IMR-90 (cell line): Measurements from ENCODE around the gene ATP9B. TPM values are rescaled to one million over a fixed set of nuclear protein-coding genes. Genes with fewer than 3 reads are reported as not detected.

Source experiments
- ATAC-seq: fragments of 200-7000 bp; cut with Tn5 transposase; 2 replicates; pipeline ENCODE4 v1.9.1; 2020; ENCODE audit warnings: low read depth, mild to moderate bottlenecking, moderate library complexity
- BruUV-seq: library from RNA; stranded (reverse); fragments of 400-500 nt; replicated peaks from 2 replicates; lab custom pipeline; 2021; lab: Mats Ljungman, UMichigan
- CTCF ChIA-PET: fragments of 300-600 bp; formaldehyde crosslinking; extraction: SDS; loops from one replicate; lab custom pipeline; 2021; ENCODE audit warnings: antibody characterized with exemption; lab: Yijun Ruan, JAX
- POLR2A ChIA-PET: fragments of 300-600 bp; sonication (Branson Sonifier 250); formaldehyde crosslinking; loops from one replicate; lab custom pipeline; 2022; ENCODE audit warnings: antibody characterized with exemption; ENCODE audit not compliant: unreplicated experiment; lab: Charles Lee
- DNase-seq: peaks from one replicate; pipeline ENCODE4 v3.0.0; 2013
- H2AFZ ChIP-seq: replicated peaks from 2 replicates; pipeline ENCODE3; 2013; ENCODE audit warnings: low read length, mild to moderate bottlenecking; ENCODE audit not compliant: poor library complexity
- H2AK5ac ChIP-seq: 2 replicates; pipeline ENCODE4 v1.6.1; 2013; ENCODE audit warnings: low read depth, low read length, inconsistent platforms
- H2AK9ac ChIP-seq: replicated peaks from 2 replicates; pipeline ENCODE3; 2013; ENCODE audit warnings: mild to moderate bottlenecking, low read depth, low read length, moderate library complexity; ENCODE audit not compliant: poor library complexity
- H2BK120ac ChIP-seq: 2 replicates; pipeline ENCODE4 v1.6.1; 2013; ENCODE audit warnings: low read depth, low read length, inconsistent platforms
- H2BK15ac ChIP-seq: 3 replicates; pipeline ENCODE4 v1.6.1; 2013; ENCODE audit warnings: low read depth, low read length, inconsistent platforms
- H2BK20ac ChIP-seq: 2 replicates; pipeline ENCODE4 v1.6.1; 2013; ENCODE audit warnings: low read depth, mild to moderate bottlenecking, inconsistent platforms, low read length, moderate library complexity
- H2BK5ac ChIP-seq: 2 replicates; pipeline ENCODE4 v1.6.1; 2013; ENCODE audit warnings: mild to moderate bottlenecking, low read depth, low read length, inconsistent platforms; ENCODE audit not compliant: poor library complexity, severe bottlenecking
- H3K14ac ChIP-seq: replicated peaks from 2 replicates; pipeline ENCODE4 v1.6.1; 2013; ENCODE audit warnings: low read depth, low read length, inconsistent platforms
- H3K18ac ChIP-seq: 2 replicates; pipeline ENCODE4 v1.6.1; 2013; ENCODE audit warnings: low read depth, low read length, control low read depth
- H3K23ac ChIP-seq: 2 replicates; pipeline ENCODE4 v1.6.1; 2013; ENCODE audit warnings: low read depth, low read length, inconsistent platforms
- H3K27ac ChIP-seq: 2 replicates; pipeline ENCODE4 v1.5.1; 2013; ENCODE audit warnings: mild to moderate bottlenecking, control low read depth, low read length; ENCODE audit not compliant: insufficient read depth
- H3K27me3 ChIP-seq: 2 replicates; pipeline ENCODE4 v1.6.1; 2013; ENCODE audit warnings: low read length; ENCODE audit not compliant: control insufficient read depth, insufficient read depth
- H3K36me3 ChIP-seq: 2 replicates; pipeline ENCODE4 v1.6.1; 2013; ENCODE audit warnings: low read length, mixed read lengths; ENCODE audit not compliant: control insufficient read depth, insufficient read depth
- H3K4ac ChIP-seq: 2 replicates; pipeline ENCODE4 v1.6.1; 2013; ENCODE audit warnings: low read depth, low read length, inconsistent platforms
- H3K4me1 ChIP-seq: 2 replicates; pipeline ENCODE4 v1.6.1; 2013; ENCODE audit warnings: low read length, mixed read lengths; ENCODE audit not compliant: control insufficient read depth, insufficient read depth
- H3K4me2 ChIP-seq: 2 replicates; pipeline ENCODE4 v1.6.1; 2013; ENCODE audit warnings: low read depth, mild to moderate bottlenecking, control low read depth, low read length, moderate library complexity
- H3K4me3 ChIP-seq: 2 replicates; pipeline ENCODE4 v1.5.1; 2013; ENCODE audit warnings: low read depth, mild to moderate bottlenecking, control low read depth, low read length, moderate library complexity; ENCODE audit not compliant: insufficient read depth
- H3K56ac ChIP-seq: 2 replicates; pipeline ENCODE4 v1.6.1; 2013; ENCODE audit warnings: low read length, inconsistent platforms; ENCODE audit not compliant: insufficient read depth; ENCODE audit errors: extremely low read depth
- H3K79me1 ChIP-seq, 2 experiments: 2 replicates each; pipeline ENCODE4 v1.6.1; 2013; ENCODE audit warnings: low read length in 2 of 2, inconsistent platforms in 1 of 2, low read depth in 1 of 2
- H3K9ac ChIP-seq: 2 replicates; pipeline ENCODE4 v1.6.1; 2013; ENCODE audit warnings: low read depth, low read length, control low read depth
- H3K9me1 ChIP-seq: 2 replicates; pipeline ENCODE4 v1.6.1; 2013; ENCODE audit warnings: low read length, inconsistent platforms; ENCODE audit not compliant: insufficient read depth
- H3K9me3 ChIP-seq: 2 replicates; pipeline ENCODE4 v1.6.1; 2013; ENCODE audit warnings: low read length; ENCODE audit not compliant: control insufficient read depth, insufficient read depth
- H4K20me1 ChIP-seq: 2 replicates; pipeline ENCODE4 v1.6.1; 2013; ENCODE audit warnings: low read length, inconsistent platforms; ENCODE audit not compliant: insufficient read depth
- H4K5ac ChIP-seq: 2 replicates; pipeline ENCODE4 v1.6.1; 2013; ENCODE audit warnings: mild to moderate bottlenecking, low read depth, low read length, control low read depth
- H4K8ac ChIP-seq, 2 experiments: 2 replicates each; pipeline ENCODE4 v1.6.1; 2013; ENCODE audit warnings: low read depth in 2 of 2, low read length in 2 of 2, control low read depth in 1 of 2, inconsistent platforms in 1 of 2
- H4K91ac ChIP-seq: 2 replicates; pipeline ENCODE4 v1.6.1; 2013; ENCODE audit warnings: low read depth, low read length, inconsistent platforms; ENCODE audit not compliant: insufficient read depth
- BHLHE40 ChIP-seq: fragments of 150-350 bp; IDR thresholded peaks from 2 replicates; pipeline ENCODE4 v1.6.1; 2016; ENCODE audit warnings: mild to moderate bottlenecking, low read depth, low read length
- CEBPB ChIP-seq: IDR thresholded peaks from 2 replicates; pipeline ENCODE4 v1.6.1; 2012; ENCODE audit warnings: low read depth, low read length, improper control_type of control experiment
- CHD1 ChIP-seq: IDR thresholded peaks from 2 replicates; pipeline ENCODE4 v1.6.1; 2012; ENCODE audit warnings: low read depth, low read length, improper control_type of control experiment
- FOS ChIP-seq: fragments of 150-350 bp; IDR thresholded peaks from 2 replicates; pipeline ENCODE4 v1.6.1; 2016; ENCODE audit warnings: low read depth, low read length
- MAFK ChIP-seq: IDR thresholded peaks from 2 replicates; pipeline ENCODE4 v1.6.1; 2012; ENCODE audit warnings: low read depth, low read length, improper control_type of control experiment
- MAZ ChIP-seq: IDR thresholded peaks from 2 replicates; pipeline ENCODE4 v1.6.1; 2012; ENCODE audit warnings: low read depth, mild to moderate bottlenecking, low read length, improper control_type of control experiment, moderate library complexity, borderline replicate concordance
- MXI1 ChIP-seq: IDR thresholded peaks from 2 replicates; pipeline ENCODE4 v1.6.1; 2012; ENCODE audit warnings: low read depth, mild to moderate bottlenecking, low read length, moderate library complexity, borderline replicate concordance
- NFE2L2 ChIP-seq: fragments of 150-350 bp; IDR thresholded peaks from 2 replicates; pipeline ENCODE4 v1.6.1; 2016; ENCODE audit warnings: low read depth, mild to moderate bottlenecking, low read length
- POLR2A ChIP-seq: IDR thresholded peaks from 2 replicates; pipeline ENCODE4 v1.6.1; 2012; ENCODE audit warnings: mild to moderate bottlenecking, low read depth, low read length
- RAD21 ChIP-seq: IDR thresholded peaks from 2 replicates; pipeline ENCODE4 v1.6.1; 2012; ENCODE audit warnings: low read length, improper control_type of control experiment
- RCOR1 ChIP-seq: IDR thresholded peaks from 2 replicates; pipeline ENCODE4 v1.6.1; 2012; ENCODE audit warnings: mild to moderate bottlenecking, low read length, improper control_type of control experiment; ENCODE audit not compliant: insufficient replicate concordance
- RFX5 ChIP-seq: IDR thresholded peaks from 2 replicates; pipeline ENCODE4 v1.8.0; 2012; ENCODE audit warnings: low read depth, mild to moderate bottlenecking, low read length, moderate library complexity
- SMC3 ChIP-seq: fragments of 150-350 bp; IDR thresholded peaks from 2 replicates; pipeline ENCODE4 v1.6.1; 2016; ENCODE audit warnings: low read depth, mild to moderate bottlenecking, antibody characterized with exemption, low read length, moderate library complexity
- WGBS, 2 experiments: methylation state at CpG; one replicate each; pipeline versions ENCODE4 v1.1.5 to v1.1.7; 2013; ENCODE audit warnings: missing lambda C conversion rate in 2 of 2; ENCODE audit not compliant: insufficient read length in 1 of 2; ENCODE audit errors: extremely low coverage in 2 of 2; 5-methylcytosine and 5-hydroxymethylcytosine counted together
- dilution Hi-C: fragments of 300-500 bp; cut with HindIII; formaldehyde crosslinking; loops from one replicate; pipeline ENCODE4 v1.14.3; 2018; ENCODE audit warnings: low sequenced_read_pairs; ENCODE audit not compliant: unreplicated experiment
- in situ Hi-C: fragments of 300-500 bp; cut with MboI; formaldehyde crosslinking; loops from 3 replicates; pipeline ENCODE4 v1.14.3; 2019; ENCODE audit warnings: low sequenced_read_pairs, inconsistent platforms, mixed read lengths
- intact Hi-C: fragments of 100-400 bp; cut with micrococcal nuclease; formaldehyde crosslinking; loops from 2 replicates; pipeline ENCODE4 v1.10.0; 2022
- polyA plus RNA-seq, 3 experiments: library from polyadenylated mRNA; depleted of rRNA; stranded (reverse); fragments of >200 nt; gene quantifications; 2 replicates each; pipeline ENCODE4 v1.2.3, GENCODE V29; 2012; ENCODE audit warnings: low replicate concordance in 1 of 3
- total RNA-seq: library from RNA; depleted of rRNA; stranded (reverse); fragments of >200 nt; gene quantifications from 2 replicates; pipeline ENCODE4 v1.2.3, GENCODE V29; 2012
- TF ChIP-seq, protein P1 (sequence below): fragments of 150-350 bp; IDR thresholded peaks from 2 replicates; pipeline ENCODE4 v1.6.1; 2016; ENCODE audit warnings: low read depth, mild to moderate bottlenecking, low read length, moderate library complexity, borderline replicate concordance
- TF ChIP-seq, protein P2 (sequence below): conservative IDR thresholded peaks from 2 replicates; pipeline ENCODE4 v1.5.1; 2012; ENCODE audit warnings: mild to moderate bottlenecking, low read depth, low read length, improper control_type of control experiment
- TF ChIP-seq, protein P3 (sequence below): fragments of 150-350 bp; IDR thresholded peaks from 2 replicates; pipeline ENCODE4 v1.6.1; 2017; ENCODE audit warnings: mild to moderate bottlenecking, antibody characterized with exemption, low read length, low read depth

The ATP9B gene
- total and polyA plus RNA-seq, 2 of the 4 experiments (the other 2 are of a cell fraction): 11.0 to 11.5 TPM

DNA sequence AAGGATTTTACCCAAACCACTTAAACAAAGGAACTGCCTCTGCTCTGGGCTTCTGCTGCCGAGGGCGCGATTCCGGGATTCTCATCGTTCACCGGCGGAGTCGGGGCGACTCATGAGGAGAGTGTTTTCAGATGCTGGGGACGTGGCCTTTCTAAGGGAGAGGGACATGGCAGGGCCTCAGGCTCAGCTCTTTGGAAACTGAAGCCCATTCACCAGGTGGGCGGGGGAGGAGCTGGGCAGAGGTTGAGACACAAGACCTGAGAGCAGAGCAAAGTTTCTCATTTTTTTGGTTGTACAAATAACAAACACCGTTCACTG is 356.3 kb downstream of the ATP9B start:
- Histone ChIP-seq H2AK5ac (no peak overlapping the region), H3K4me3 (no peak overlapping the region), H4K8ac (no peak overlapping the region), H2BK120ac (no peak overlapping the region), H3K14ac (no peak overlapping the region), H3K4me1 (no peaks in the 10 kb centered on the region; the same call in 1 of the 2 replicates), H3K9ac (no peak overlapping the region), H2BK15ac (no peak overlapping the region), H4K20me1 (no peaks in the 10 kb centered on the region), H3K36me3 (peaks cover 2% of the 10 kb centered on the region; the same call in 1 of the 2 replicates), H3K79me1 (no peaks in the 10 kb centered on the region), H4K91ac (no peak overlapping the region), H3K56ac (no peak overlapping the region), H4K5ac (no peak overlapping the region), H3K9me3 (no peaks in the 10 kb centered on the region), H3K4me2 (no peak overlapping the region), H2BK20ac (no peak overlapping the region), H2AFZ (no peak overlapping the region), H3K27me3 (no peaks in the 10 kb centered on the region), H3K9me1 (no peaks in the 10 kb centered on the region), H3K18ac (no peak overlapping the region), H3K23ac (no peak overlapping the region), H2BK5ac (no peak overlapping the region), H2AK9ac (no peak overlapping the region), H3K4ac (no peak overlapping the region), H3K27ac (no peak overlapping the region)
- DNase-seq (no peak), ATAC-seq (no peak)
- BruUV-seq: no TSS peak
- dilution Hi-C loops (no loop called here), intact Hi-C loops (no loop called here), in situ Hi-C loops (no loop called here)
- 91% methylated on average over 7 of the region's 12 CpGs; no CpG with 5 or more reads in 1 of the 2 experiments for WGBS, 2 experiments
- ChIA-PET POLR2A (no interaction called here), CTCF (no interaction called here)
- TF ChIP-seq, protein P1, sequence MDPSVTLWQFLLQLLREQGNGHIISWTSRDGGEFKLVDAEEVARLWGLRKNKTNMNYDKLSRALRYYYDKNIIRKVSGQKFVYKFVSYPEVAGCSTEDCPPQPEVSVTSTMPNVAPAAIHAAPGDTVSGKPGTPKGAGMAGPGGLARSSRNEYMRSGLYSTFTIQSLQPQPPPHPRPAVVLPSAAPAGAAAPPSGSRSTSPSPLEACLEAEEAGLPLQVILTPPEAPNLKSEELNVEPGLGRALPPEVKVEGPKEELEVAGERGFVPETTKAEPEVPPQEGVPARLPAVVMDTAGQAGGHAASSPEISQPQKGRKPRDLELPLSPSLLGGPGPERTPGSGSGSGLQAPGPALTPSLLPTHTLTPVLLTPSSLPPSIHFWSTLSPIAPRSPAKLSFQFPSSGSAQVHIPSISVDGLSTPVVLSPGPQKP: no peak
- TF ChIP-seq MAZ (no peak), MAFK (no peak), POLR2A (no peak), RFX5 (no peak), RCOR1 (no peak), RAD21 (no peak), CHD1 (no peak), FOS (no peak), BHLHE40 (no peak), NFE2L2 (no peak), CEBPB (no peak), SMC3 (no peak), MXI1 (no peak)
- TF ChIP-seq, protein P2, sequence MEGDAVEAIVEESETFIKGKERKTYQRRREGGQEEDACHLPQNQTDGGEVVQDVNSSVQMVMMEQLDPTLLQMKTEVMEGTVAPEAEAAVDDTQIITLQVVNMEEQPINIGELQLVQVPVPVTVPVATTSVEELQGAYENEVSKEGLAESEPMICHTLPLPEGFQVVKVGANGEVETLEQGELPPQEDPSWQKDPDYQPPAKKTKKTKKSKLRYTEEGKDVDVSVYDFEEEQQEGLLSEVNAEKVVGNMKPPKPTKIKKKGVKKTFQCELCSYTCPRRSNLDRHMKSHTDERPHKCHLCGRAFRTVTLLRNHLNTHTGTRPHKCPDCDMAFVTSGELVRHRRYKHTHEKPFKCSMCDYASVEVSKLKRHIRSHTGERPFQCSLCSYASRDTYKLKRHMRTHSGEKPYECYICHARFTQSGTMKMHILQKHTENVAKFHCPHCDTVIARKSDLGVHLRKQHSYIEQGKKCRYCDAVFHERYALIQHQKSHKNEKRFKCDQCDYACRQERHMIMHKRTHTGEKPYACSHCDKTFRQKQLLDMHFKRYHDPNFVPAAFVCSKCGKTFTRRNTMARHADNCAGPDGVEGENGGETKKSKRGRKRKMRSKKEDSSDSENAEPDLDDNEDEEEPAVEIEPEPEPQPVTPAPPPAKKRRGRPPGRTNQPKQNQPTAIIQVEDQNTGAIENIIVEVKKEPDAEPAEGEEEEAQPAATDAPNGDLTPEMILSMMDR: no peak
- TF ChIP-seq, protein P3, sequence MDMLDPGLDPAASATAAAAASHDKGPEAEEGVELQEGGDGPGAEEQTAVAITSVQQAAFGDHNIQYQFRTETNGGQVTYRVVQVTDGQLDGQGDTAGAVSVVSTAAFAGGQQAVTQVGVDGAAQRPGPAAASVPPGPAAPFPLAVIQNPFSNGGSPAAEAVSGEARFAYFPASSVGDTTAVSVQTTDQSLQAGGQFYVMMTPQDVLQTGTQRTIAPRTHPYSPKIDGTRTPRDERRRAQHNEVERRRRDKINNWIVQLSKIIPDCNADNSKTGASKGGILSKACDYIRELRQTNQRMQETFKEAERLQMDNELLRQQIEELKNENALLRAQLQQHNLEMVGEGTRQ: no peak
